ENCODE measurements around the gene HOXC13. TPM values are rescaled to one million over a fixed set of nuclear protein-coding genes. Genes with fewer than 3 reads are reported as not detected.

HOXC13 gene
- total RNA-seq, 2 experiments from 2014 or later: not detected

DNA sequence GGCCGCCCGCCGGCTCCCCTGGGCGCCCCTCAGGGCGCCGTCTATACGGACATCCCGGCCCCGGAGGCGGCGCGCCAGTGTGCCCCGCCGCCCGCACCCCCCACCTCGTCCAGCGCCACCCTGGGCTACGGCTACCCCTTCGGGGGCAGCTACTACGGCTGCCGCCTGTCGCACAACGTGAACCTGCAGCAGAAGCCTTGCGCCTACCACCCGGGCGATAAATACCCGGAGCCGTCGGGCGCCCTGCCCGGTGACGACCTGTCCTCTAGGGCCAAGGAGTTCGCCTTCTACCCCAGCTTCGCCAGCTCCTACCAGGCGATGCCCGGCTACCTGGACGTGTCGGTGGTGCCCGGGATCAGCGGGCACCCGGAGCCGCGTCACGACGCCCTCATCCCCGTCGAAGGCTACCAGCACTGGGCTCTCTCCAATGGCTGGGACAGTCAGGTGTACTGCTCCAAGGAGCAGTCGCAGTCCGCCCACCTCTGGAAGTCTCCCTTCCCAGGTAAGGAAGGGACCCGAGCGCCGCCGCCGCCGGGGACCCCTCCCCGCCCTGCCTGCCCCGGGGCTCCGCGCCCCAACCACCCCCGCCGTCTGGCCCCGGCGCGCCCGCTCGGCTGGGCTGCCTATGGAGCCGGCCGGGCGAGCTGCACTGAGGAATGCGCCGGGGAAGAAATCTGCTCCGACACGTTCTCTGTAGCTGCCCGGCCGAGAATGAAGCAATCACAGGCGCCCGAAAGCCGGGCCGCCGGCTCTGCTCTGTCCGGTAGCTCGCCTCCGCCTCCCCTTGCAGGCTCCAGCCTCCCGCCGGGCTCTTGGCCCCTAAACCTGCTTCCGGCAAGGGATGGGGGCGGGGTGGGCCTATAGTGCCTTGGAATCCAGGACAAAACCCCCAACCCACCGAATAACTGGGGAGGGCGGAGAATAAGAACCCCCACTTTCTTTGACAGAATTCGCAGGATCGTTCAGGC, 794 bp downstream of the HOXC13 start:
- TF ChIP-seq, protein P1, sequence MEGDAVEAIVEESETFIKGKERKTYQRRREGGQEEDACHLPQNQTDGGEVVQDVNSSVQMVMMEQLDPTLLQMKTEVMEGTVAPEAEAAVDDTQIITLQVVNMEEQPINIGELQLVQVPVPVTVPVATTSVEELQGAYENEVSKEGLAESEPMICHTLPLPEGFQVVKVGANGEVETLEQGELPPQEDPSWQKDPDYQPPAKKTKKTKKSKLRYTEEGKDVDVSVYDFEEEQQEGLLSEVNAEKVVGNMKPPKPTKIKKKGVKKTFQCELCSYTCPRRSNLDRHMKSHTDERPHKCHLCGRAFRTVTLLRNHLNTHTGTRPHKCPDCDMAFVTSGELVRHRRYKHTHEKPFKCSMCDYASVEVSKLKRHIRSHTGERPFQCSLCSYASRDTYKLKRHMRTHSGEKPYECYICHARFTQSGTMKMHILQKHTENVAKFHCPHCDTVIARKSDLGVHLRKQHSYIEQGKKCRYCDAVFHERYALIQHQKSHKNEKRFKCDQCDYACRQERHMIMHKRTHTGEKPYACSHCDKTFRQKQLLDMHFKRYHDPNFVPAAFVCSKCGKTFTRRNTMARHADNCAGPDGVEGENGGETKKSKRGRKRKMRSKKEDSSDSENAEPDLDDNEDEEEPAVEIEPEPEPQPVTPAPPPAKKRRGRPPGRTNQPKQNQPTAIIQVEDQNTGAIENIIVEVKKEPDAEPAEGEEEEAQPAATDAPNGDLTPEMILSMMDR (IDR thresholded peaks at IDR 0.05): no peak
- POLR2A ChIA-PET: no interaction called here
- Mint-ChIP-seq H3K4me3 (no peak overlapping the region), H3K27me3 (peaks cover 79% of the 10 kb centered on the region), H3K27ac (no peak overlapping the region), H3K4me1 (ENCODE audit: low read depth) (peaks cover 4% of the 10 kb centered on the region), H3K9me3 (no peaks in the 10 kb centered on the region), H3K36me3 (ENCODE audit: low read depth) (no peaks in the 10 kb centered on the region)
- intact Hi-C loops (cut with micrococcal nuclease): loop anchor here (5.0 kb wide), 1 partner anchor 33 kb away; the partner anchor contains the start of genes HOTAIR and HOXC11
- DNase-seq (no peak), ATAC-seq (no peak)
- CTCF ChIA-PET: interaction anchor here (1.2 to 2.1 kb wide), 2 partner anchors 46 to 193 kb away, joined by 4 to 6 read pairs; partner anchors contain the start of gene HOXC10

DNA sequence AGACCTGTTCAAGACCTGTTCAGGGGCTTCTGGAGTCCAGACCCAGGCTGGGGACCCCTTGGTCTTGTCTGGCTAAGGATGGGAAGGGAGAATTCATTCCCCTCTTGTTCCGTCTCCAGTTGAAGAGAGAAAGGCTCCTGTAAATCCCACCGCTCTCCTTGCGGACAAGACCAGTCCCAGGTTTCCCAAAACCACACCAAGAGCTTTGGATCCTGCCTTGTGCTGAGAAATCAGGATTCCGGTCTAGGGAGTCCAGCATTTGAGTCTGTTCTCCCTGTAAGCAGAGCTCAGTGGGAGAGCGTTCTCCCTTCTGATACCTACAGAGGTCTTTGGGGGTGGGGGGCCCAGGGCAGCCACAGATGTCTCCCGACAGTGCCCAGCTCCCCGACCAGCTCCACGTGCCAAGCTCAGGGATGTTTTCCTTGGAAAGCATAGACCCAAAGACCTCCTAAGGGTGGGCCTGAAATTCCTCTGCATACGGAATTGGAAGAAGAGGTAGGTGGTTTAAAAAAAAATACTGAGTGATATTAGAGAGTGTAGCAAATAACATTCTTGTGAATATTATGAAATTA, 1.9 kb downstream of the HOXC13 start:
- TF ChIP-seq, protein P1 (IDR thresholded peaks at IDR 0.05): no peak
- Mint-ChIP-seq H3K4me1 (ENCODE audit: low read depth) (peaks cover 2% of the 10 kb centered on the region), H3K4me3 (no peak overlapping the region), H3K27ac (no peak overlapping the region), H3K9me3 (no peaks in the 10 kb centered on the region), H3K36me3 (ENCODE audit: low read depth) (no peaks in the 10 kb centered on the region), H3K27me3 (peaks cover 79% of the 10 kb centered on the region)
- ATAC-seq: no peak
- intact Hi-C loops (cut with micrococcal nuclease): no loop called here
- POLR2A ChIA-PET: interaction anchor here (1.0 kb wide), 2 partner anchors 8 to 14 kb away, joined by 3 read pairs; partner anchors contain the start of gene HOXC12
- DNase-seq: no peak
- CTCF ChIA-PET: no interaction called here

DNA sequence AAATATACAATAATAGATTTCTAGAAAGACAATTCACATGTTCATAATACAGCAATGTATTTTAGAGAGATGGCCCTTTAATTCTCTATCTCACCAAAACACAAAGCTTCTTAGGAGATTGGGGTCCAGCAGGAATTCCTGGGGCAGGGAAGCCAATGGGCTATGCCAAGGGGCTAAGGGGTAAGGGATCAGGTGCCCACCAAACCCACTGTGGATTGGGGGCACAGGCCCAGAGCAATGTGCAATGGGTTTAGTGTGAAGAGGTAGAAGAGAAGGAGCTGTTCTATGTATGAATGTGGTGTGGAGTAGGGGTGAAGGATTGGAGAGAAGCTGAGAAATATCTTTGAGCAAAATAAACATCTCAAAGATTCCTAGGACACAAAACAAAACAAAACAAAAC, 2.6 kb downstream of the HOXC13 start:
- intact Hi-C loops (cut with micrococcal nuclease): no loop called here
- Mint-ChIP-seq H3K4me3 (no peak overlapping the region), H3K27me3 (peaks cover 79% of the 10 kb centered on the region), H3K9me3 (no peaks in the 10 kb centered on the region), H3K36me3 (ENCODE audit: low read depth) (no peaks in the 10 kb centered on the region), H3K27ac (no peak overlapping the region), H3K4me1 (ENCODE audit: low read depth) (no peaks in the 10 kb centered on the region)
- ATAC-seq (no peak), DNase-seq (no peak)
- ChIA-PET CTCF (interaction anchor here (0.6 kb wide), 1 partner anchor 44 kb away, joined by 3 read pairs; the partner anchor contains the start of gene HOXC10), POLR2A (interaction anchor here (0.7 to 1.0 kb wide), 2 partner anchors 9 to 59 kb away, joined by 3 read pairs; no protein-coding TSS in a partner anchor)
- TF ChIP-seq, protein P1 (IDR thresholded peaks at IDR 0.05): no peak

DNA sequence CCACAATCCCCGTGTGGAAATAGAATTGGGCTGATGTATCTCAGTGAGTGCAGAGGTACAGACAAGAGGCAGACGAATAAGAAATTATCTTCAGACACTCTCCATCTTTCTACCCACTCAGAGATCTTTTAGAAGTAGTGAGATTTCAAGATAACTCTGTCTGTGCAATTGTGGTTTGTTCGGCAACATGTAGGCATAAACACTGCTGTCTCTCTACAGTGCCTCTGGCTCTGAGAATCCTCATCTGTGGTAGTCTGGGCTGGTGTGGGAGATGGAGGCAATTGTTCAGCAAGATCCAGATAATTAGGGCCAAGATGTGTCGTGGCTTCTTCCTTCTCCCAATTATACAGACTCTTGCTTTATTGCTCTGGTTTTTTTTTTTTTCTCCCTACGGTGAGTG, 3.1 kb downstream of the HOXC13 start:
- TF ChIP-seq, protein P1 (IDR thresholded peaks at IDR 0.05): no peak
- Mint-ChIP-seq H3K27me3 (peaks cover 79% of the 10 kb centered on the region), H3K36me3 (ENCODE audit: low read depth) (no peaks in the 10 kb centered on the region), H3K4me1 (ENCODE audit: low read depth) (no peaks in the 10 kb centered on the region), H3K9me3 (no peaks in the 10 kb centered on the region), H3K27ac (no peak overlapping the region), H3K4me3 (no peak overlapping the region)
- ATAC-seq (no peak), DNase-seq (no peak)
- ChIA-PET CTCF (interaction anchor here (0.6 kb wide), 1 partner anchor 43 kb away, joined by 3 read pairs; the partner anchor contains the start of gene HOXC10), POLR2A (no interaction called here)
- intact Hi-C loops (cut with micrococcal nuclease): no loop called here

All from activated CD8-positive, alpha-beta T cell treated with anti-CD3 and anti-CD28 coated beads for 36 hours (primary cell).